Measurements from ENCODE around the gene CMPK1. TPM values are rescaled to one million over a fixed set of nuclear protein-coding genes. Genes with fewer than 3 reads are reported as not detected.

The CMPK1 gene
- total and polyA plus RNA-seq, 2 of the 8 experiments (the other 6 are each of a cell fraction or from before 2014, with no cell fraction given) = 6.0 to 36.9 TPM

GRCh38 chr1:47406966-47407365 lies 73.4 kb downstream of the CMPK1 start (continued):
- TF ChIP-seq CHD7 (IDR thresholded peaks at IDR 0.05; ENCODE audit: insufficient replicate concordance, low read length) (no peak), MAFK (IDR thresholded peaks at IDR 0.05; ENCODE audit: low read depth, low read length) (no peak), SRF (IDR thresholded peaks at IDR 0.05; ENCODE audit: low read depth, low read length) (no peak), SIX5 (IDR thresholded peaks at IDR 0.05; ENCODE audit: low read depth, low read length) (no peak), GABPA (IDR thresholded peaks at IDR 0.05; ENCODE audit: borderline replicate concordance, insufficient read depth, low read length) (no peak), SP2 (IDR thresholded peaks at IDR 0.05; ENCODE audit: low read length) (no peak), RFX5 (IDR thresholded peaks at IDR 0.05; ENCODE audit: borderline replicate concordance, low read depth, low read length) (no peak), SP1 (IDR thresholded peaks at IDR 0.05; ENCODE audit: low read depth, low read length) (no peak), RXRA (IDR thresholded peaks at IDR 0.05; ENCODE audit: insufficient read depth, low read depth, low read length) (no peak), CHD2 (IDR thresholded peaks at IDR 0.05; ENCODE audit: low read length) (no peak), TCF12 (IDR thresholded peaks at IDR 0.05; ENCODE audit: low read depth, low read length) (no peak), CEBPB (IDR thresholded peaks at IDR 0.05; ENCODE audit: low read depth, low read length) (no peak), EZH2 (IDR thresholded peaks at IDR 0.05; ENCODE audit: low read depth, low read length, severe bottlenecking) (no peak)
